ENCODE measurements around the gene UCK2. TPM values are rescaled to one million over a fixed set of nuclear protein-coding genes. Genes with fewer than 3 reads are reported as not detected.
A peak's percentile ranks its signal among the peaks of the same experiment; 100 is the strongest.

UCK2 gene
- total RNA-seq, 1 donor from 2014 or later = 92.7 TPM

DNA sequence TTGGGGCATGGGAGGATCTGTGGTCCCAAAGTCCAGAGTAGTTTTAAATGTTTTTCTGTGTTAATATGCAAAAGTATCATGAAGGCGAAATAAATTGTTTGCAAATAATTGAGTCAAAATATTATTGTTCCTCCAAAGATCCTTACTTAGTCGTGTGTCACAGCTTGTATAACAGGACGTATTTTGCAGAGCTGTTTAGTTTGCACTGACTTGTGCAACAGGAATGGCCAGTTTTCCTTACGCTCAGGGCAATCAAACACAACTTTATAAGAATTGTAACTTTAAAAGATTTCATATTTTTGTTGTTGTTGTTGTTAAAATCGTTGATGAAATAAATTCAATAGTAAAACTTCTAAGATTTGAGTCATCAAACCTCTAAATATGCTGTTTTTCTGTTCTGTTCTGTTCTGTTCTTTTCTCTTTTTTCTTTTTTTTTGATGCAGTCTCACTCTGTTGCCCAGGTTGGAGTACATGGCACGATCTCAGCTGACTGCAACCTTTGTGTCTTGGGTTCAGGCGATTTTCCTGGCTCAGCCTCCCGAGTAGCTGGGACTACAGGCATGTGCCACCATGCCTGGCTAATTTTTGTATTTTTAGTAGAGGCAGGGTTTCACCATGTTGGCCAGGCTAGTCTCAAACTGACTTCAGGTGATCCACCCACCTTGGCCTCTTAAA, 60.6 kb downstream of the UCK2 start:
- DNase-seq (ENCODE audit: low read depth) (peak; percentile 73), FAIRE-seq (no peak)
- Histone ChIP-seq H3K36me3 (ENCODE audit: control insufficient read depth, insufficient read depth, low read length) (peaks cover 12% of the 10 kb centered on the region), H3K27me3 (ENCODE audit: control insufficient read depth, insufficient read depth, low read length) (no peaks in the 10 kb centered on the region), H3K4me3 (ENCODE audit: low read depth, low read length) (no peak overlapping the region)
- TF ChIP-seq, protein P1, sequence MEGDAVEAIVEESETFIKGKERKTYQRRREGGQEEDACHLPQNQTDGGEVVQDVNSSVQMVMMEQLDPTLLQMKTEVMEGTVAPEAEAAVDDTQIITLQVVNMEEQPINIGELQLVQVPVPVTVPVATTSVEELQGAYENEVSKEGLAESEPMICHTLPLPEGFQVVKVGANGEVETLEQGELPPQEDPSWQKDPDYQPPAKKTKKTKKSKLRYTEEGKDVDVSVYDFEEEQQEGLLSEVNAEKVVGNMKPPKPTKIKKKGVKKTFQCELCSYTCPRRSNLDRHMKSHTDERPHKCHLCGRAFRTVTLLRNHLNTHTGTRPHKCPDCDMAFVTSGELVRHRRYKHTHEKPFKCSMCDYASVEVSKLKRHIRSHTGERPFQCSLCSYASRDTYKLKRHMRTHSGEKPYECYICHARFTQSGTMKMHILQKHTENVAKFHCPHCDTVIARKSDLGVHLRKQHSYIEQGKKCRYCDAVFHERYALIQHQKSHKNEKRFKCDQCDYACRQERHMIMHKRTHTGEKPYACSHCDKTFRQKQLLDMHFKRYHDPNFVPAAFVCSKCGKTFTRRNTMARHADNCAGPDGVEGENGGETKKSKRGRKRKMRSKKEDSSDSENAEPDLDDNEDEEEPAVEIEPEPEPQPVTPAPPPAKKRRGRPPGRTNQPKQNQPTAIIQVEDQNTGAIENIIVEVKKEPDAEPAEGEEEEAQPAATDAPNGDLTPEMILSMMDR (IDR thresholded peaks at IDR 0.05; ENCODE audit: insufficient read depth, low read length, severe bottlenecking) = no peak

DNA sequence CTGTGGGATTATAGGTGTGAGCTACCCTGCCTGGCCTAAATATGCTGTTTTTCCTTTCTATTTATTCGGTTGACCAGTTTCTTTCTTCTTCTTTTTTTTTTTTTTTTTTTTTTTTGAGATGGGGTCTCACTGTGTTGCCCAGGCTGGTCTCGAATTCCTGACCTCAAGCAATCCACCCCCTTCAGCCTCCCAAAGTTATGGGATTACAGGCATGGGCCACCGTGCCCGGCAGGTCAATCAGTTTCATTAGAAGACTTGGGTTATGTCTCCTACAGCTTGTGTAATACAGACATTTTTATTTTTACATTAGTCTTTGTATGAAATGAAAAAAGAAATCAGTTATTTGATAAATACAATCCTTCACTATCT, 61.1 kb downstream of the UCK2 start:
- DNase-seq (ENCODE audit: low read depth) (no peak), FAIRE-seq (no peak)
- Histone ChIP-seq H3K36me3 (ENCODE audit: control insufficient read depth, insufficient read depth, low read length) (peaks cover 13% of the 10 kb centered on the region), H3K4me3 (ENCODE audit: low read depth, low read length) (no peak overlapping the region), H3K27me3 (ENCODE audit: control insufficient read depth, insufficient read depth, low read length) (no peaks in the 10 kb centered on the region)
- TF ChIP-seq, protein P1 (IDR thresholded peaks at IDR 0.05; ENCODE audit: insufficient read depth, low read length, severe bottlenecking) = no peak

DNA sequence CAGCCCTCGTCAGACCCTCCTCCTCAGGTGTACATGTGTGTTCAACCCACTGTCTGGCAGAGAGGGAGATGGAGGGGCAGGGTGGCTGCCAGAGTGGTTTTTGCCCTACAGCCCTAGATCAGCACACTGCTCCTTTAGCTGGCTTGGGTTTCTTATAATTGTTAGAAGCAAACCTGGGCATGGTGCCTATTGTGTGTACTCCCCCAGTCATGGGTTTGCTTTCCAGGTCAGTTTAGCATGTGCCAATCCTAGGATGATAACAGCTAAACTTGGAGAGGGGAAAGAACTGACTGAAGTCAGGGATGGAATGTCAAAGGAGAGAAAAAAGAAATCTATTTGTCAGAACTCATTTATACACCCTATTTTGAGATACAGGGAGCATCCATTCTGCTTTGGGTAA, 63.3 kb downstream of the UCK2 start:
- Histone ChIP-seq H3K36me3 (ENCODE audit: control insufficient read depth, insufficient read depth, low read length) (peaks cover 13% of the 10 kb centered on the region), H3K4me3 (ENCODE audit: low read depth, low read length) (no peak overlapping the region), H3K27me3 (ENCODE audit: control insufficient read depth, insufficient read depth, low read length) (no peaks in the 10 kb centered on the region)
- FAIRE-seq (no peak), DNase-seq (ENCODE audit: low read depth) (no peak)
- TF ChIP-seq, protein P1 (IDR thresholded peaks at IDR 0.05; ENCODE audit: insufficient read depth, low read length, severe bottlenecking) = no peak

DNA sequence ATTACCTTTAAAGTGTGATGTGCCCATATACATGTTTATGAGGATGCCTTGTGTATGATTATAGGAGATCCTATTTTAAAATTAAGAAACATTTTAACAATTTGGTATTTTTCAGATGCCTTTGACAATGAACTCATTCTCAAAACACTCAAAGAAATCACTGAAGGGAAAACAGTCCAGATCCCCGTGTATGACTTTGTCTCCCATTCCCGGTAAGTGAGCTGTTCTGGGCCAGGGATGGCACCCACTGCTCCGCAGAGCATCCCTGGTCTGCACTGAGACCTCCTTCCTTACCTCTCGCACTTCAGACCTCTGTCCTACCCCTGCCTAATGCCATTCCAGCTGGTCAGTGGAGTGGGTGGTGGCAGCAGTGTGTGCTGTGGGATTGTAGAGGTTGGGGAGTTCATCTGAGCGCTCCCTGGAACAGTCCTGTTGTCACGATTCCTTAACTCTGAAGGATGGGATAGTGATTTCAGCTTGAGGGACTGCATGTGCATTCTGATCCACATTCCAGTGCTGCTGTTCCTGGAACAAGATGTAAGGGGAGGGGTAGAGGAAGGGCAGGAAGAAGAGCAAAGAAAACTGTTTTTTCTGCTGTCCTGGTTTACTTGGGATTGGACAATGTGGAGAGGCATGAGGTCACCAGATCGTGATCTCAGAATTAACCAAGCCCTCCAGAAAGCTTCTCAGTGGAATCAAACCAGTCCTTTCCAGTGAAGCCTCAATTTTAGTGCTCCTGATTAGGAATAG, 63.9 kb downstream of the UCK2 start:
- H3K4me3 ChIP-seq (ENCODE audit: low read depth, low read length) = no peak overlapping the region

DNA sequence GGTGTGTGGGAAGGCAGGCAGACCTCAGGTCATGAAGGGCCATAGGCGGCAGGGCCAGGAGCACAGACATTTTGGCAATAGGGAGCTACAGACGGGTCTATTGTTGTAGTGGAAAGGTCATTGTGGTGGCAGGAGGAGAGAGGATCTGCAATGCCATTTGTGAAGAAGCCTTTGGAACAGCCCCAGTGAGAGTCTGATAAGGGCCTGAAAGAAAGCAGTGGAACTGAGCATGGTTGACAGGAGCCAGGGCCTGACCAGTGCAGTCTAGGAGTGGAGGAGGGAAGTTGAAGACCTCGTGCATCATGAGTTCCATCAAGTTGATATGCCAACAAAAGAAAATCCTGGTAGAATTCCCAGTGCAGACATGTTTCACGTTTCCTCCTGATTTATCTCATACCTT, 65.5 kb downstream of the UCK2 start:
- TF ChIP-seq, protein P1 (IDR thresholded peaks at IDR 0.05; ENCODE audit: insufficient read depth, low read length, severe bottlenecking) = no peak
- Histone ChIP-seq H3K4me3 (ENCODE audit: low read depth, low read length) (no peak overlapping the region), H3K36me3 (ENCODE audit: control insufficient read depth, insufficient read depth, low read length) (peaks cover 15% of the 10 kb centered on the region), H3K27me3 (ENCODE audit: control insufficient read depth, insufficient read depth, low read length) (no peaks in the 10 kb centered on the region)
- DNase-seq (ENCODE audit: low read depth) (no peak), FAIRE-seq (peak; percentile 64)

More for the DNA sequence above, 63.9 kb downstream of the UCK2 start:
- Histone ChIP-seq H3K36me3 (ENCODE audit: control insufficient read depth, insufficient read depth, low read length) (peaks cover 13% of the 10 kb centered on the region), H3K27me3 (ENCODE audit: control insufficient read depth, insufficient read depth, low read length) (no peaks in the 10 kb centered on the region)
- DNase-seq (ENCODE audit: low read depth) (no peak), FAIRE-seq (peak; percentile 93)
- TF ChIP-seq, protein P1 (IDR thresholded peaks at IDR 0.05; ENCODE audit: insufficient read depth, low read length, severe bottlenecking) = no peak
